DMS153 treated with DMSO at 0.1 percent for 48 hours (cell line): ENCODE results near the gene ATP8A1.
"Not testable (repeated sequence)": the region's sequence is repeated elsewhere in the genome, so short reads cannot be mapped to it uniquely, and the experiment has no call there.

ENCODE experiments used
- DNase-seq: peaks from one replicate; lab custom pipeline; 2025; ENCODE audit not compliant: unreplicated experiment; lab: John Stamatoyannopoulos, UW

Gene ATP8A1

GRCh38 chr4:42656944-42657792 lies at the start of gene ATP8A1:
ATP8A1 (minus strand) TSS chr4:42657105; CDS start chr4:42656873, 232 bp downstream.
- DNase-seq: peak; percentile 66

DNA sequence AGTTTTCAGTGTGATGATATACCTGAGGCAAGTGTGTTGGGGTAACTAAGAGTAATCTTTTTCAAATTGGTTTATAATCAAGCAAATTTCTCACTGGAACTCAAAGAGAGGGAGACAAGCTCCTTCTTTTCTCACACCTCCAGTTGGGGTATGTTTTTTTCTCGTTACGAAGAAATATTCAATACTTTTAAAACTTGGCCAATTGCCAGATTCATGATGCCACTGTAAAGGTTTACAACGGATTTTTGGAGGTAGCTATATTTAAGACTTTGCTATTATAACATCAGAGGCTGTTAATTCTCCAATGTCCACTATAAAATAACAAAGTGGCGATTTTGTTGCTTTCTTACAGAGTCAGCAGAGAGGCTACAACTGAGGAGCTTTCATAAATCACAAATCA lies 49.2 kb upstream of the ATP8A1 start:
- no peak for DNase-seq

- no peak for DNase-seq
Measured at GRCh38 chr4:42703813-42704212, 46.9 kb upstream of the ATP8A1 start.

GRCh38 chr4:42702895-42703294 lies 46.0 kb upstream of the ATP8A1 start:
- DNase-seq: no peak

DNA sequence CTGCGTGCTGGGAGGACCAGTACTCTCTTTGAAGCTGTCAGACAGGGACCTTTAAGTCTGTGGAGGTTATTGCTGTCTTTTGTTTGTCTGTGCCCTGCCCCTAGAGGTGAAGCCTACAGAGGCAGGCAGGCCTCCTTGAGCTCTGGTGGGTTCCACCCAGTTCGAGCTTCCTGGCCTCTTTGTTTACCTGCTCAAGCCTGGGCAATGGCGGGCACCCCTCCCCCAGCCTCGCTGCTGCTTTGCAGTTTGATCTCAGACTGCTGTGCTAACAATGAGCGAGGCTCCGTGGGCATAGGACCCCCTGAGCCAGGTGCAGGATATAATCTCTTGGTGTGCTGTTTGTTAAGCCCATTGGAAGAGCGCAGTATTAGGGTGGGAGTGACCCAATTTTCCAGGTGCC lies 44.9 kb upstream of the ATP8A1 start:
- DNase-seq: not testable (repeated sequence)

GRCh38 chr4:42690537-42690936 lies 33.6 kb upstream of the ATP8A1 start:
- no peak for DNase-seq

- no peak for DNase-seq
Measured at GRCh38 chr4:42683393-42683792, 26.5 kb upstream of the ATP8A1 start.

DNA sequence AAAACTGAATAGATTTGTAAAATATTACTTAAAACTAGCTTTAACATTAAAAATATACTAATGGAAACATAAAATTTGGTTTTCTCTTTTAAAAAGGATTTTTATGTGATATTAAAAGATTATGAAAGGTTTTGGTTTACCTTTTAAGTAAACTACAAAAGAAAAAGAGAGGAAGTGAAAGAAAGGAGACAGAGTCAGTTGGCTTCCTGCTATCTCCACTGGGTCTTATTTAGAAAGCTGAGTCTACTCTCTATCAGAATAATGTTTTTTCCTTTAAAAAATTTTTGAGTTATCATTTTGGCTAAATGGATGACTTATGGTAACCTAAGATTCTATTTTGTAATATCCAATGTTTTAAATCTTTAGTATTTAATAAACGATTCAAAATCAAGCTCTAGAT lies 21.6 kb upstream of the ATP8A1 start:
- DNase-seq: no peak

GRCh38 chr4:42676066-42676951 lies 19.4 kb upstream of the ATP8A1 start:
- no peak for DNase-seq

DNA sequence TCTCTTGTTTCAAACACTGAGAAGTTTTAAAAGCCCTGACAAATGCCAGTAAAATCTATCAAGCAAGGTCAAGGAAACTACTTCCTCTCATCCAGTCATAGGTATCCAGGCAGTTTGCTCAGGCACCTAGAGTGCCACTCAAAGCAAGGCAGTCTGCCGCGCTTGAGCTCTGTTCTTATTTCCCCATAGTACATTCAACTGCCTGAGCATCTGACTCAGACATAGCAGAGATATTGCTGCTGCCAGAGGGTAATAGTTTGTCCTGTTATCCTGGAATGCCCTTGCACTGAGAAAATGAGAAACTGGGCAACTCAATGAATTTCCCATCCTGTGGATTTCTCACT lies 16.1 kb upstream of the ATP8A1 start:
- no peak for DNase-seq

GRCh38 chr4:42672359-42673081 lies 15.6 kb upstream of the ATP8A1 start:
- DNase-seq: no peak

DNA sequence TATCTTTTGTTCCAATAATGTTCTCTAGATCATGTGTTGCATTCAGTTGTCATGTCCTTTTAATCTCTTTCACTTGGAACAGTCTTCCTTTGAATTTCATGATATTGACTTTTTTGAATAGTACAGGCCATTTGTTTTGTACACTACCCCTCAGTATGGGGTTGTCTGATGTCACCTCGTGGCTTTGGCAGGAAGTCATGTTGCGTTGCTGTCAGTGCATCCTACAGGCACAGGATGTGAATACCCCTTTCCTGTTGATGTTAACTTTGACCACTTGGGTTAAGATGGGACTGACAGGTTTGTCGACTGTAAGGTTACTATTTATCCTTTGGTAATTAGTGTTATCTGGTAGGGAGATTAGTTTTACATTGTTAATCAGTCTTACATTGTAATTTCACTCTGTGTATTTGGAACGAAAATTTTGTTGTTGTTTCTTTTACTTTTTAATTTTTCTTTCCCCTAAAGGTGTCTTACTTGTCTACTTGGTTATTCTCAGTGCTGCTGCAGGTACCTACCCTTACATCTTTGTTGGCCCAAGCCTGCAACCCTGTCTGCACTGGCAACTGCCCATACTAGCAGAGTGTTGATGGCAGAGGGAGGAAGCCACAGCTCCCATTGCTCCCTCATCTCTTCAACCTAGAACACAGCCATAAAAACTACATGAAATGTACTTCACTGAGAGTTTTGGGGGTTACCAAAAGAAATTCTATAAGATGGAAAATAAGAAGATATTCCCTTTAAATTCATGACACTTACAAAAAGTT lies 14.7 kb upstream of the ATP8A1 start:
- DNase-seq: no peak

- DNase-seq: no peak
Measured at GRCh38 chr4:42658261-42658660, 1.4 kb upstream of the ATP8A1 start.

DNA sequence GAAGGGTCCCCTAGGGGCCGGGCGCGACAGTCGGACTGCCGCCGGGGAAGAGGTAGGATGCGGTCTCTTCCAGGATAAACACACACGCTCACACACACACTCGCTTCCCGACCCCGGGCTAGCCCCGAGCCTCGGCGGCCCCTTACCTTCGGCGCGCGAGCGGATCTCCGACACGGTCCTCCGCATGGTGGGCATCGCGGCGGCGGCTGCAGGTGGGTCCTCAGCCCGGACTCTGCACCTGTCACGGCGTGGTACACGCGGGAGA lies 294 bp downstream of the ATP8A1 start:
- no peak for DNase-seq

GRCh38 chr4:42655921-42656678 lies 805 bp downstream of the ATP8A1 start:
- DNase-seq: no peak

DNA sequence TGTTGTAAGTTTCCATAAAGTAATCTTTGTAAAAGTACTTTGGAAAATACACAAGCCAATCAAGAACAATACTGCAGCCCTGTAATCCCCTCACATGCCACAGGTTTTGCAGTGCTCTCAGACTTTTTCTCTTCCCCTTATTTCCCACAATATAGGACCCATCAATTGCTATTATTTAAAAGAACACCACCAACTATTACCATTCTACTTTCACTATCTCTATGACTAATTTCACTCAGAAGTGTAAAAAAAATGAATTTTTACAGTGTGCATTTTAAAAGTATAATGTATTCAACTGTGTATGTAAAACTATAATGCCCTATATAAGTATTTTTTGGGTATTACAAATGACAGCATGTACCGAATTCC lies 1.7 kb downstream of the ATP8A1 start:
- no peak for DNase-seq

GRCh38 chr4:42654631-42655268 lies 2.2 kb downstream of the ATP8A1 start:
- no peak for DNase-seq

GRCh38 chr4:42653626-42654560 lies 3.0 kb downstream of the ATP8A1 start:
- no peak for DNase-seq
